Measurements from ENCODE around the gene CCDC169.

Gene CCDC169

GRCh38 chr13:36298535-36299068 is 988 bp upstream of the CCDC169 start:
- 0 out of 2 replicates have a peak, but pooled peaks cover 8% of the 10 kb centered on the region for H3K79me2 ChIP-seq (ENCODE audit: insufficient read depth, low read length)
- H3K9me3 ChIP-seq (ENCODE audit: insufficient read depth, low read depth, low read length): no peaks in the 10 kb centered on the region
- peak overlapping the region; percentile 71 for H3K4me3 ChIP-seq (ENCODE audit: low read length, poor library complexity, severe bottlenecking)
- no peak overlapping the region for H2AFZ ChIP-seq (ENCODE audit: low read length)
- H3K36me3 ChIP-seq (ENCODE audit: insufficient read depth, low read length): no peaks in the 10 kb centered on the region
- H3K9ac ChIP-seq (ENCODE audit: low read depth, low read length, poor library complexity, severe bottlenecking): peak overlapping the region; percentile 64
- no peak for TF ChIP-seq EZH2phosphoT487 (IDR thresholded peaks at IDR 0.05; ENCODE audit: borderline replicate concordance)
- no peak for TF ChIP-seq CTCF (conservative IDR thresholded peaks at IDR 0.05; ENCODE audit: low read length)
- H4K20me1 ChIP-seq (ENCODE audit: insufficient read depth, low read length, poor library complexity, severe bottlenecking): no peaks in the 10 kb centered on the region
- H3K27me3 ChIP-seq (ENCODE audit: insufficient read depth, low read length, poor library complexity, severe bottlenecking): no peaks in the 10 kb centered on the region
- H3K9me2 ChIP-seq (replicated peaks; ENCODE audit: low read depth, low read length): no peaks in the 10 kb centered on the region
- peak overlapping the region; percentile 70 for H3K4me2 ChIP-seq (ENCODE audit: low read depth, low read length, poor library complexity, severe bottlenecking)
- H3K4me1 ChIP-seq (ENCODE audit: insufficient read depth, low read length, poor library complexity, severe bottlenecking): no peaks in the 10 kb centered on the region
- no peaks in the 10 kb centered on the region for H3F3A ChIP-seq (ENCODE audit: low read depth)

- H3K36me3 ChIP-seq (ENCODE audit: insufficient read depth, low read length): no peaks in the 10 kb centered on the region
- 0 out of 2 replicates have a peak, but pooled peaks cover 8% of the 10 kb centered on the region for H3K79me2 ChIP-seq (ENCODE audit: insufficient read depth, low read length)
- H3K4me2 ChIP-seq (ENCODE audit: low read depth, low read length, poor library complexity, severe bottlenecking): no peak overlapping the region
- H3K9me3 ChIP-seq (ENCODE audit: insufficient read depth, low read depth, low read length): peaks cover 3% of the 10 kb centered on the region
- H3K4me3 ChIP-seq (ENCODE audit: low read length, poor library complexity, severe bottlenecking): no peak overlapping the region
- no peaks in the 10 kb centered on the region for H3K4me1 ChIP-seq (ENCODE audit: insufficient read depth, low read length, poor library complexity, severe bottlenecking)
- no peak overlapping the region for H3K9ac ChIP-seq (ENCODE audit: low read depth, low read length, poor library complexity, severe bottlenecking)
- H3K27me3 ChIP-seq (ENCODE audit: insufficient read depth, low read length, poor library complexity, severe bottlenecking): no peaks in the 10 kb centered on the region
- no peaks in the 10 kb centered on the region for H3F3A ChIP-seq (ENCODE audit: low read depth)
- H4K20me1 ChIP-seq (ENCODE audit: insufficient read depth, low read length, poor library complexity, severe bottlenecking): no peaks in the 10 kb centered on the region
- H2AFZ ChIP-seq (ENCODE audit: low read length): no peak overlapping the region
- no peaks in the 10 kb centered on the region for H3K9me2 ChIP-seq (replicated peaks; ENCODE audit: low read depth, low read length)
- no peak for TF ChIP-seq EZH2phosphoT487 (IDR thresholded peaks at IDR 0.05; ENCODE audit: borderline replicate concordance)
- no peak for TF ChIP-seq CTCF (conservative IDR thresholded peaks at IDR 0.05; ENCODE audit: low read length)
These were observed 3.5 kb downstream of the CCDC169 start for GRCh38 chr13:36294096-36294495.

- Histone ChIP-seq H3K9me3 (ENCODE audit: insufficient read depth, low read depth, low read length) (peaks cover 5% of the 10 kb centered on the region), H3F3A (ENCODE audit: low read depth) (no peaks in the 10 kb centered on the region), H3K9ac (ENCODE audit: low read depth, low read length, poor library complexity, severe bottlenecking) (no peak overlapping the region), H3K4me3 (ENCODE audit: low read length, poor library complexity, severe bottlenecking) (no peak overlapping the region), H3K9me2 (replicated peaks; ENCODE audit: low read depth, low read length) (no peaks in the 10 kb centered on the region), H2AFZ (ENCODE audit: low read length) (no peak overlapping the region), H3K4me1 (ENCODE audit: insufficient read depth, low read length, poor library complexity, severe bottlenecking) (no peaks in the 10 kb centered on the region), H3K36me3 (ENCODE audit: insufficient read depth, low read length) (no peaks in the 10 kb centered on the region), H4K20me1 (ENCODE audit: insufficient read depth, low read length, poor library complexity, severe bottlenecking) (no peaks in the 10 kb centered on the region), H3K79me2 (ENCODE audit: insufficient read depth, low read length) (0 out of 2 replicates have a peak, but pooled peaks cover 8% of the 10 kb centered on the region), H3K27me3 (ENCODE audit: insufficient read depth, low read length, poor library complexity, severe bottlenecking) (no peaks in the 10 kb centered on the region), H3K4me2 (ENCODE audit: low read depth, low read length, poor library complexity, severe bottlenecking) (no peak overlapping the region)
- TF ChIP-seq EZH2phosphoT487 (IDR thresholded peaks at IDR 0.05; ENCODE audit: borderline replicate concordance) (no peak), CTCF (conservative IDR thresholded peaks at IDR 0.05; ENCODE audit: low read length) (no peak)
These were observed 4.1 kb downstream of the CCDC169 start for GRCh38 chr13:36293497-36293896.

All from Loucy (cell line).